ENCODE measurements around the gene PRR16.

Gene PRR16

GRCh38 chr5:120516805-120517204 lies 52.7 kb downstream of the PRR16 start:
- no peaks in the 10 kb centered on the region for H3K9me3 ChIP-seq (ENCODE audit: control insufficient read depth in 2 of 2, low read length in 2 of 2)
- H3K4me3 ChIP-seq (ENCODE audit: low read length in 2 of 2): no peak overlapping the region
- H3K9ac ChIP-seq (ENCODE audit: low read length in 2 of 2): no peak overlapping the region
- H3K27ac ChIP-seq (ENCODE audit: low read length): no peak overlapping the region
- no peaks in the 10 kb centered on the region for H3K36me3 ChIP-seq (ENCODE audit: control insufficient read depth in 2 of 2, insufficient read depth in 2 of 2, low read length in 2 of 2)
- H3K27me3 ChIP-seq (ENCODE audit: control insufficient read depth in 1 of 2, insufficient read depth in 2 of 2, low read length in 2 of 2): no peaks in the 10 kb centered on the region
- no peaks in the 10 kb centered on the region for H3K4me1 ChIP-seq (ENCODE audit: control insufficient read depth, insufficient read depth, low read length)

DNA sequence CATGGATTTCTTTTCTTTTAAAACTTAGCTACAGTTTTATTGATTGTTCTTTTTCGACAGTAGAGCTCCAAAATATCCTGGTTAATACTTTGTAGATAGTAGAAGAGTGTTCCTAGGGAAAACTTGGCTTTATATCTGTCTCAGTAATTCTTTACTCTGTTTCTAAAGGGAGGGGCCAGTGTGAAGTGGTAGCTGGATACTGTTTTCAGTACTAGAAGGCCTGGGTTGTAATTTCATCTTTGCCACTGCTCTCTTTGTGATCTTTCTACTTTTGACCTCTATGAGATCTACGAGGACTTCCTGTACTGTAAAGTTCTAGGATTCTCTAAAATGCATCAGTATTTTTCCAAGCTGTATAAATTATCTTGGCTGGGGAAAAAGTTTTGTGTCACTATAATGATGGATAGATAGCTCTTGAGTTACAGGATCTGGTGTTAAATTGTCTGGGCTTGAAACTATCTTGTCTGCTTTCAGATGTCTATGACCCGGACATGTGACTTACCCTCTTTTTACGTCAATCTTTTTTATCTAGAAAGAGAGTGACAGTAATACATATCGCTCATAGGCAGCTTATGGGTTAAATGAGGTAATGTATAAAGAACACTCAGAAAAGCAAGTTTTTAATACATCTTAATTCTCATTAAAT lies 53.6 kb downstream of the PRR16 start:
- Histone ChIP-seq H3K4me1 (ENCODE audit: control insufficient read depth, insufficient read depth, low read length) (no peaks in the 10 kb centered on the region), H3K36me3 (ENCODE audit: control insufficient read depth in 2 of 2, insufficient read depth in 2 of 2, low read length in 2 of 2) (no peaks in the 10 kb centered on the region), H3K27me3 (ENCODE audit: control insufficient read depth in 1 of 2, insufficient read depth in 2 of 2, low read length in 2 of 2) (no peaks in the 10 kb centered on the region), H3K9me3 (ENCODE audit: control insufficient read depth in 2 of 2, low read length in 2 of 2) (no peaks in the 10 kb centered on the region), H3K4me3 (ENCODE audit: low read length in 2 of 2) (no peak overlapping the region), H3K9ac (ENCODE audit: low read length in 2 of 2) (no peak overlapping the region), H3K27ac (ENCODE audit: low read length) (no peak overlapping the region)

DNA sequence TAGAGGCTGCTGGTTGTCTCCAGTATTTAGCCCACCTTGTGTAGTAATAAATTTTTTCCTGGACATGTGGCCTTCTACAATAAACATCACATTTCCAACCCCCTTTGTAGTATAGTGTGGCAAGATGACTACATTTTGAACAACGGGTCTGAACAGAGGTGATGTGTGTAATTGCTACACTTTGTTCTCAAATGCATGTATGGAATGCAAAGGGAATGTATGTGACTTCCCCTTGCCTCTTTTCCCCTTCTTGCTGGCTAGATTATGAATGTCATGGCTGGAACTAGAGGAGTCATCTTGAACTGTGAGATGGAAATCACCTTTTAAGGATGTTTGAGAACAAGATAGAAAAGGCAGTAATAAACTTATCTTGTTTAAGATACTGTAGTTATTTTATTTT lies 54.5 kb downstream of the PRR16 start:
- Histone ChIP-seq H3K27me3 (ENCODE audit: control insufficient read depth in 1 of 2, insufficient read depth in 2 of 2, low read length in 2 of 2) (no peaks in the 10 kb centered on the region), H3K4me3 (ENCODE audit: low read length in 2 of 2) (no peak overlapping the region), H3K9ac (ENCODE audit: low read length in 2 of 2) (no peak overlapping the region), H3K27ac (ENCODE audit: low read length) (no peak overlapping the region), H3K4me1 (ENCODE audit: control insufficient read depth, insufficient read depth, low read length) (no peaks in the 10 kb centered on the region), H3K9me3 (ENCODE audit: control insufficient read depth in 2 of 2, low read length in 2 of 2) (no peaks in the 10 kb centered on the region), H3K36me3 (ENCODE audit: control insufficient read depth in 2 of 2, insufficient read depth in 2 of 2, low read length in 2 of 2) (no peaks in the 10 kb centered on the region)

GRCh38 chr5:120527251-120527650 lies 63.2 kb downstream of the PRR16 start:
- no peak overlapping the region for H3K27ac ChIP-seq (ENCODE audit: low read length)
- H3K36me3 ChIP-seq (ENCODE audit: control insufficient read depth in 2 of 2, insufficient read depth in 2 of 2, low read length in 2 of 2): no peaks in the 10 kb centered on the region
- H3K4me3 ChIP-seq (ENCODE audit: low read length in 2 of 2): no peak overlapping the region
- H3K9me3 ChIP-seq (ENCODE audit: control insufficient read depth in 2 of 2, low read length in 2 of 2): no peaks in the 10 kb centered on the region
- no peaks in the 10 kb centered on the region for H3K4me1 ChIP-seq (ENCODE audit: control insufficient read depth, insufficient read depth, low read length)
- H3K27me3 ChIP-seq (ENCODE audit: control insufficient read depth in 1 of 2, insufficient read depth in 2 of 2, low read length in 2 of 2): no peaks in the 10 kb centered on the region
- no peak overlapping the region for H3K9ac ChIP-seq (ENCODE audit: low read length in 2 of 2)

DNA sequence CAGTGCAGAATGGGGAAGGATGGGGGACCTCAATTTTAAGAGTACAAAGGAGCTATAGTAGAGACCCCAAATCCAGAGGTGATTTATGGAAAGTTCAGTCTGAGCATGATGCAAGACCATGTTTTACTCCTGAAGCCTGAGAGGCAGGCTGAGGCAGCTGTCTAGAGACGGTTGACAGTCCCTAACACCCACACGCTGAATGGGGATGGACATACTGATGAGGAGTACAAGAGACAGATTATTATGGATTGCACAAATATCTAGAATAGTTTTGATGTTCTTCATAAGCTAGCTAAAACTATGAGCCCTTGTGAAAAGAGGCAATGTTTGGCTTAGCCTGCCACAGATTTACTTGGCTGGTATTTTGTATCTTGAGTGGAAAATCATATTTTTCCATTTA lies 64.5 kb downstream of the PRR16 start:
- Histone ChIP-seq H3K27me3 (ENCODE audit: control insufficient read depth in 1 of 2, insufficient read depth in 2 of 2, low read length in 2 of 2) (no peaks in the 10 kb centered on the region), H3K36me3 (ENCODE audit: control insufficient read depth in 2 of 2, insufficient read depth in 2 of 2, low read length in 2 of 2) (no peaks in the 10 kb centered on the region), H3K9ac (ENCODE audit: low read length in 2 of 2) (no peak overlapping the region), H3K4me3 (ENCODE audit: low read length in 2 of 2) (no peak overlapping the region), H3K27ac (ENCODE audit: low read length) (no peak overlapping the region), H3K9me3 (ENCODE audit: control insufficient read depth in 2 of 2, low read length in 2 of 2) (no peaks in the 10 kb centered on the region), H3K4me1 (ENCODE audit: control insufficient read depth, insufficient read depth, low read length) (no peaks in the 10 kb centered on the region)

GRCh38 chr5:120529386-120529785 lies 65.3 kb downstream of the PRR16 start:
- Histone ChIP-seq H3K36me3 (ENCODE audit: control insufficient read depth in 2 of 2, insufficient read depth in 2 of 2, low read length in 2 of 2) (no peaks in the 10 kb centered on the region), H3K27me3 (ENCODE audit: control insufficient read depth in 1 of 2, insufficient read depth in 2 of 2, low read length in 2 of 2) (no peaks in the 10 kb centered on the region), H3K4me1 (ENCODE audit: control insufficient read depth, insufficient read depth, low read length) (no peaks in the 10 kb centered on the region), H3K27ac (ENCODE audit: low read length) (no peak overlapping the region), H3K9ac (ENCODE audit: low read length in 2 of 2) (no peak overlapping the region), H3K9me3 (ENCODE audit: control insufficient read depth in 2 of 2, low read length in 2 of 2) (no peaks in the 10 kb centered on the region), H3K4me3 (ENCODE audit: low read length in 2 of 2) (no peak overlapping the region)

GRCh38 chr5:120531215-120531614 lies 67.1 kb downstream of the PRR16 start:
- H3K27me3 ChIP-seq (ENCODE audit: control insufficient read depth in 1 of 2, insufficient read depth in 2 of 2, low read length in 2 of 2): no peaks in the 10 kb centered on the region
- no peaks in the 10 kb centered on the region for H3K36me3 ChIP-seq (ENCODE audit: control insufficient read depth in 2 of 2, insufficient read depth in 2 of 2, low read length in 2 of 2)
- H3K4me1 ChIP-seq (ENCODE audit: control insufficient read depth, insufficient read depth, low read length): no peaks in the 10 kb centered on the region
- H3K27ac ChIP-seq (ENCODE audit: low read length): no peak overlapping the region
- no peak overlapping the region for H3K9ac ChIP-seq (ENCODE audit: low read length in 2 of 2)
- H3K9me3 ChIP-seq (ENCODE audit: control insufficient read depth in 2 of 2, low read length in 2 of 2): peaks cover 0 to 2% of the 10 kb centered on the region in 2 donors
- no peak overlapping the region for H3K4me3 ChIP-seq (ENCODE audit: low read length in 2 of 2)

- H3K36me3 ChIP-seq (ENCODE audit: control insufficient read depth in 2 of 2, insufficient read depth in 2 of 2, low read length in 2 of 2): no peaks in the 10 kb centered on the region
- H3K4me3 ChIP-seq (ENCODE audit: low read length in 2 of 2): no peak overlapping the region
- H3K9ac ChIP-seq (ENCODE audit: low read length in 2 of 2): no peak overlapping the region
- no peaks in the 10 kb centered on the region for H3K27me3 ChIP-seq (ENCODE audit: control insufficient read depth in 1 of 2, insufficient read depth in 2 of 2, low read length in 2 of 2)
- peaks cover 0 to 2% of the 10 kb centered on the region in 2 donors for H3K9me3 ChIP-seq (ENCODE audit: control insufficient read depth in 2 of 2, low read length in 2 of 2)
- no peaks in the 10 kb centered on the region for H3K4me1 ChIP-seq (ENCODE audit: control insufficient read depth, insufficient read depth, low read length)
- no peak overlapping the region for H3K27ac ChIP-seq (ENCODE audit: low read length)
Observed at GRCh38 chr5:120532835-120533234, 68.7 kb downstream of the PRR16 start.

DNA sequence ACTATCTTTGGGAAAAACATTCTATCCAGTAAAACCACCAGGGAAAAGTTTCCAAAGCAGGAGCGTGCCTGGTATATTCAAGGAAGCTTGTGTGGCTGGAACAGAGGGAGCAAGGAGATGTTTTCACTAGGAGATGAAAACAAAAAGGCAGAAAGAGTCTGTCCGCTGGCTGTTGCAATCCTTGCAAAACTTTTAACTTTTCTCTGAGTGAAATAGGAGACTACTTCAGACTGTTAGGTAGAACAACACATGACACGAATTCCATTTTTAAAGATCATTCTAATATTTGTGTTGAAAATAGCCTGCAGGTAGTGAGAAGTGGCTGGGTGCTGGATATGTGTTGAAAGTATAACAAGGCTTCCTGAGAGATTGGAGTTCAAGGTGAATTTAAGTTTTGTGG lies 69.5 kb downstream of the PRR16 start:
- no peak overlapping the region for H3K4me3 ChIP-seq (ENCODE audit: low read length in 2 of 2)
- no peak overlapping the region for H3K27ac ChIP-seq (ENCODE audit: low read length)
- peaks cover 0 to 2% of the 10 kb centered on the region in 2 donors for H3K9me3 ChIP-seq (ENCODE audit: control insufficient read depth in 2 of 2, low read length in 2 of 2)
- no peaks in the 10 kb centered on the region for H3K27me3 ChIP-seq (ENCODE audit: control insufficient read depth in 1 of 2, insufficient read depth in 2 of 2, low read length in 2 of 2)
- H3K36me3 ChIP-seq (ENCODE audit: control insufficient read depth in 2 of 2, insufficient read depth in 2 of 2, low read length in 2 of 2): no peaks in the 10 kb centered on the region
- H3K9ac ChIP-seq (ENCODE audit: low read length in 2 of 2): no peak overlapping the region
- no peaks in the 10 kb centered on the region for H3K4me1 ChIP-seq (ENCODE audit: control insufficient read depth, insufficient read depth, low read length)

DNA sequence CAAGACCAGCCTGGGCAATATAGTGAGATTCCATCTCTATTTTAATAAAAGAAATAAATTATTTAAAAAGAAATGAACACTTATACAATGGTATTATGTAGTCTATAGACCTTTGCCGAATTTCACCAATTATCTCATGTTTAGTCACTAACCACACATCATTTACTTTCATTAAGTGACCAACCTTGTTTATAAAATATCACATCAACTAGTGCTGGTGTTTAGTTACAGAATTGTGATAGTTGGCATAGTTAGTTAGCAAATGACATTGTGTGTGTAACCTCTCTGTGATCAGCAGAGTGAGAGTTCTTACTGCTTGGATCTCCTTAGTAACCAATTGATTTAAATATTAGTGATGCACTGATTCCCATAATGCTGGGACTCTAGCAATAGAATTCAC lies 71.8 kb downstream of the PRR16 start:
- Histone ChIP-seq H3K27ac (ENCODE audit: low read length) (no peak overlapping the region), H3K4me1 (ENCODE audit: control insufficient read depth, insufficient read depth, low read length) (no peaks in the 10 kb centered on the region), H3K27me3 (ENCODE audit: control insufficient read depth in 1 of 2, insufficient read depth in 2 of 2, low read length in 2 of 2) (no peaks in the 10 kb centered on the region), H3K9me3 (ENCODE audit: control insufficient read depth in 2 of 2, low read length in 2 of 2) (peaks cover 0 to 2% of the 10 kb centered on the region in 2 donors), H3K9ac (ENCODE audit: low read length in 2 of 2) (no peak overlapping the region), H3K36me3 (ENCODE audit: control insufficient read depth in 2 of 2, insufficient read depth in 2 of 2, low read length in 2 of 2) (no peaks in the 10 kb centered on the region), H3K4me3 (ENCODE audit: low read length in 2 of 2) (no peak overlapping the region)

DNA sequence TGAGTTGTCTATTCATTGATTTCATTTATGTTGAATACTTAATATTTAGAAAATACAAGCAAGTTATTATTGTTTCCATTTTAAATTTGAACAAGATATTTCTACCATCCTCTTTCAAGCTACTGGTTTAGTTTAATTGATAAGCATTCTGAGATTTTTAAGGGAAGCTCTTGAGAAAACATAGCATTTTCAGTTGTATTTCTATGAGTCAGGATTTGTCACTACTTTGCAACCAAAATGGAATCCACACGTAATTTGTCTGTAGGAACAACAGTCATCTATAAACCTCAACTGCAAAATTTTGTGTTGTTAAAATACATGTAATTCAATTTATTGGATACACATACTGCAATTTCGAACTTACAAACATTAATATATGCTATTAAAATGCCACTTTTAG lies 74.0 kb downstream of the PRR16 start:
- Histone ChIP-seq H3K9me3 (ENCODE audit: control insufficient read depth in 2 of 2, low read length in 2 of 2) (peaks cover 0 to 2% of the 10 kb centered on the region in 2 donors), H3K4me3 (ENCODE audit: low read length in 2 of 2) (no peak overlapping the region), H3K36me3 (ENCODE audit: control insufficient read depth in 2 of 2, insufficient read depth in 2 of 2, low read length in 2 of 2) (no peaks in the 10 kb centered on the region), H3K4me1 (ENCODE audit: control insufficient read depth, insufficient read depth, low read length) (no peaks in the 10 kb centered on the region), H3K9ac (ENCODE audit: low read length in 2 of 2) (no peak overlapping the region), H3K27me3 (ENCODE audit: control insufficient read depth in 1 of 2, insufficient read depth in 2 of 2, low read length in 2 of 2) (no peaks in the 10 kb centered on the region), H3K27ac (ENCODE audit: low read length) (no peak overlapping the region)

Measured in stomach smooth muscle (tissue), 2 donors.